ENCODE measurements around the gene CAPN5. TPM values are rescaled to one million over a fixed set of nuclear protein-coding genes. Genes with fewer than 3 reads are reported as not detected.

CAPN5 gene
- polyA plus RNA-seq, 2 of the 4 experiments (the other 2 are of a cell fraction): 9.4 to 12.9 TPM

- FAIRE-seq (no peak), ATAC-seq (no peak), DNase-seq (ENCODE audit: low read depth in 1 of 2, low spot score in 1 of 2) (no peak)
- Histone ChIP-seq H3K4me2 (no peak overlapping the region), H3K4me3 (no peak overlapping the region), H3K9me3 (no peaks in the 10 kb centered on the region), H3K27ac (no peak overlapping the region), H3K4me1 (peaks cover 7% of the 10 kb centered on the region; the same call in 2 of the 3 replicates)
- WGBS (ENCODE audit: missing lambda C conversion rate): 82% methylated on average over 15 of the region's 15 CpGs
- TF ChIP-seq HOXB5 (CRISPR knock-in tag; IDR thresholded peaks at IDR 0.05): no peak
- no peak for TF ChIP-seq CBX2 (IDR thresholded peaks at IDR 0.05; ENCODE audit: borderline replicate concordance, low read depth)
- no peak for TF ChIP-seq RCOR1 (IDR thresholded peaks at IDR 0.05; ENCODE audit: low read depth, low read length)
- POLR2A ChIA-PET: no interaction called here
- CTCF ChIA-PET: interaction anchor here (0.8 to 23.6 kb wide), 12 partner anchors 11 to 432 kb away, joined by 3 to 290 read pairs (median 7); partner anchors contain the start of genes MYO7A and OMP
Measured at GRCh38 chr11:77115956-77116355, 49.2 kb downstream of the CAPN5 start.

GRCh38 chr11:77117492-77117891, 50.7 kb downstream of the CAPN5 start:
- Histone ChIP-seq H3K4me1 (peaks cover 4% of the 10 kb centered on the region; the same call in 1 of the 3 replicates), H3K9me3 (no peaks in the 10 kb centered on the region), H3K4me2 (no peak overlapping the region), H3K4me3 (no peak overlapping the region), H3K27ac (no peak overlapping the region)
- FAIRE-seq (no peak), ATAC-seq (no peak), DNase-seq (ENCODE audit: low read depth in 1 of 2, low spot score in 1 of 2) (no peak)
- CTCF ChIA-PET: interaction anchor here (1.1 to 23.6 kb wide), 8 partner anchors 10 to 431 kb away, joined by 3 to 290 read pairs (median 4); partner anchors contain the start of gene MYO7A
- TF ChIP-seq KDM1A (IDR thresholded peaks at IDR 0.05; ENCODE audit: low read depth): no peak
- no peak for TF ChIP-seq HOXA7 (CRISPR knock-in tag; IDR thresholded peaks at IDR 0.05)
- no peak for TF ChIP-seq EHMT2 (IDR thresholded peaks at IDR 0.05; ENCODE audit: low read depth)
- no peak for TF ChIP-seq FOSL2 (IDR thresholded peaks at IDR 0.05)
- no peak for TF ChIP-seq FOSL2 (CRISPR knock-in tag; IDR thresholded peaks at IDR 0.05)
- no peak for TF ChIP-seq GATA3 (IDR thresholded peaks at IDR 0.05; ENCODE audit: borderline replicate concordance)
- TF ChIP-seq HMGXB4 (CRISPR knock-in tag; IDR thresholded peaks at IDR 0.05; ENCODE audit: borderline replicate concordance): no peak
- no peak for TF ChIP-seq MAFK (IDR thresholded peaks at IDR 0.05; ENCODE audit: partially characterized antibody)
- TF ChIP-seq CBX8 (IDR thresholded peaks at IDR 0.05): no peak
- no peak for TF ChIP-seq EP300 (IDR thresholded peaks at IDR 0.05)
- TF ChIP-seq RCOR1 (IDR thresholded peaks at IDR 0.05; ENCODE audit: low read depth, low read length): no peak
- no peak for TF ChIP-seq EHF (CRISPR knock-in tag; IDR thresholded peaks at IDR 0.05)
- no peak for TF ChIP-seq BHLHE40 (IDR thresholded peaks at IDR 0.05; ENCODE audit: low read depth, low read length)
- no peak for TF ChIP-seq ESRRA (IDR thresholded peaks at IDR 0.05; ENCODE audit: borderline replicate concordance, low read length)
- TF ChIP-seq RFX5 (IDR thresholded peaks at IDR 0.05): no peak
- TF ChIP-seq MAX (IDR thresholded peaks at IDR 0.05): no peak
- no peak for TF ChIP-seq CHD2 (IDR thresholded peaks at IDR 0.05; ENCODE audit: low read length, partially characterized antibody)
- TF ChIP-seq CHD4 (IDR thresholded peaks at IDR 0.05; ENCODE audit: borderline replicate concordance): no peak
- no peak for TF ChIP-seq HOXB5 (CRISPR knock-in tag; IDR thresholded peaks at IDR 0.05)
- TF ChIP-seq CTCF (IDR thresholded peaks at IDR 0.05): no peak
- POLR2A ChIA-PET: no interaction called here
- WGBS (ENCODE audit: missing lambda C conversion rate): 66% methylated on average over 7 of the region's 7 CpGs

- Histone ChIP-seq H3K4me3 (no peak overlapping the region), H3K4me1 (peaks cover 2% of the 10 kb centered on the region; the same call in 1 of the 3 replicates), H3K27ac (no peak overlapping the region), H3K9me3 (no peaks in the 10 kb centered on the region), H3K4me2 (no peak overlapping the region)
- DNase-seq (ENCODE audit: low read depth in 1 of 2, low spot score in 1 of 2): no peak
- 81% methylated on average over 17 of the region's 17 CpGs for WGBS (ENCODE audit: missing lambda C conversion rate)
- no peak for TF ChIP-seq NFE2L2 (conservative IDR thresholded peaks at IDR 0.05; ENCODE audit: low read length)
- TF ChIP-seq FOSB (CRISPR knock-in tag; IDR thresholded peaks at IDR 0.05): no peak
- TF ChIP-seq RARB (CRISPR knock-in tag; IDR thresholded peaks at IDR 0.05): no peak
- TF ChIP-seq HDAC2 (IDR thresholded peaks at IDR 0.05): no peak
- ChIA-PET CTCF (interaction anchor here (0.6 to 23.6 kb wide), 7 partner anchors 9 to 383 kb away, joined by 3 to 290 read pairs (median 4); partner anchors contain the start of gene MYO7A), POLR2A (no interaction called here)
- no peak for FAIRE-seq
- no peak for ATAC-seq
Measured at GRCh38 chr11:77118086-77118485, 51.3 kb downstream of the CAPN5 start.
